Esophagus squamous epithelium (tissue), 5 donors: Measurements from ENCODE around the gene BARX2. TPM values are rescaled to one million over a fixed set of nuclear protein-coding genes. Genes with fewer than 3 reads are reported as not detected.
"Not testable (repeated sequence)": the region's sequence is repeated elsewhere in the genome, so short reads cannot be mapped to it uniquely, and the experiment has no call there.

Experiments used
- DNase-seq: peaks from one replicate; lab custom pipeline; 2025; lab: John Stamatoyannopoulos, UW
- H3K27ac ChIP-seq, 4 donors: fragments of 200-600 bp; sonication (generic); one replicate each; pipeline ENCODE4 v1.5.1; 2016 to 2019; ENCODE audit warnings: mild to moderate bottlenecking in 1 of 4
- H3K27me3 ChIP-seq, 4 donors: fragments of 200-600 bp; sonication (generic); 1 replicate in 3 of 4; 2 replicates in 1 of 4; pipeline versions ENCODE4 v1.5.1 to v1.6.0; 2017 to 2021; ENCODE audit warnings: antibody characterized with exemption in 1 of 4
- H3K36me3 ChIP-seq, 3 donors: fragments of 200-600 bp; sonication (generic); one replicate each; pipeline ENCODE4 v1.5.1; 2016 to 2019
- H3K4me1 ChIP-seq, 3 donors: fragments of 200-600 bp; sonication (generic); one replicate each; pipeline ENCODE4 v1.5.1; 2017 to 2019
- H3K4me3 ChIP-seq, 4 donors: fragments of 200-600 bp; sonication (generic); 1 replicate in 3 of 4; 2 replicates in 1 of 4; pipeline ENCODE4 v1.5.1; 2016 to 2019; ENCODE audit warnings: mild to moderate bottlenecking in 2 of 4, moderate library complexity in 1 of 4
- H3K9me3 ChIP-seq, 3 donors: fragments of 200-600 bp; sonication (generic); one replicate each; pipeline ENCODE4 v1.5.1; 2016 to 2019
- CTCF ChIP-seq, 6 experiments: fragments of 450-650 bp in 4 of 6; fragments of 200-600 bp in 2 of 6; sonication (generic) in 2 of 6; IDR thresholded peaks; one replicate each; pipeline ENCODE4 v1.5.1; 2016 to 2019; ENCODE audit warnings: antibody characterized with exemption in 6 of 6, mild to moderate bottlenecking in 4 of 6, moderate library complexity in 4 of 6
- POLR2A ChIP-seq, 4 donors: fragments of 450-650 bp; IDR thresholded peaks; one replicate each; pipeline ENCODE4 v1.6.1; 2017; ENCODE audit warnings: antibody characterized with exemption in 4 of 4, mild to moderate bottlenecking in 4 of 4, moderate library complexity in 3 of 4
- WGBS, 2 donors: methylation state at CpG; one replicate each; pipeline ENCODE4 v1.1.5; 2018; 5-methylcytosine and 5-hydroxymethylcytosine counted together
- intact Hi-C: fragments of 100-400 bp; cut with DNase I; formaldehyde crosslinking; loops from one replicate; pipeline ENCODE4 v1.15.0; 2022
- total RNA-seq, 4 donors: library from RNA; depleted of rRNA; stranded (reverse); fragments of >200 nt; gene quantifications; one replicate each; pipeline ENCODE4 v1.1.0, GENCODE V29; 2016
- donor health status: DM: yes; HTN: yes; CAD: no.

BARX2 gene
- total RNA-seq, 4 donors from 2014 or later, result 45.2 to 102 (median 57.6) TPM

- no peak overlapping the region for H3K27ac ChIP-seq
- no peaks in the 10 kb centered on the region for H3K9me3 ChIP-seq
- TF ChIP-seq POLR2A (IDR thresholded peaks at IDR 0.05) (no peak), CTCF (IDR thresholded peaks at IDR 0.05) (peak; percentile 55 to 94 (median 84))
- intact Hi-C loops, result loop anchor here (5.0 kb wide), 1 partner anchor 215 kb away; no protein-coding TSS in a partner anchor
- no peak for DNase-seq
- H3K4me3 ChIP-seq, result no peak overlapping the region
- H3K36me3 ChIP-seq, result no peaks in the 10 kb centered on the region
- H3K27me3 ChIP-seq, result no peaks in the 10 kb centered on the region
- 1% methylated on average over 11 of the region's 11 CpGs for WGBS, 2 donors
- H3K4me1 ChIP-seq, result peaks cover 0 to 18% (median 2%) of the 10 kb centered on the region in 3 donors
These were observed 43.8 kb upstream of the BARX2 start for GRCh38 chr11:129331871-129332274.

- no peak overlapping the region for H3K27ac ChIP-seq
- no peaks in the 10 kb centered on the region for H3K36me3 ChIP-seq
- H3K27me3 ChIP-seq, result no peaks in the 10 kb centered on the region
- no peak overlapping the region for H3K4me3 ChIP-seq
- DNase-seq, result no peak
- no peak for TF ChIP-seq POLR2A (IDR thresholded peaks at IDR 0.05)
- peak in 2 of 6 experiments; percentile 9 to 34 for TF ChIP-seq CTCF (IDR thresholded peaks at IDR 0.05)
- intact Hi-C loops, result loop anchor here (5.0 kb wide), 1 partner anchor 217 kb away; no protein-coding TSS in a partner anchor
- H3K9me3 ChIP-seq, result no peaks in the 10 kb centered on the region
- H3K4me1 ChIP-seq, result peaks cover 0 to 17% (median 2%) of the 10 kb centered on the region in 3 donors
These were observed 41.8 kb upstream of the BARX2 start for GRCh38 chr11:129333873-129334272.

- DNase-seq, intact Hi-C loops, H3K4me1 ChIP-seq, H3K9me3 ChIP-seq, H3K27ac ChIP-seq, H3K27me3 ChIP-seq, H3K36me3 ChIP-seq, H3K4me3 ChIP-seq: not testable (repeated sequence)
- 69 to 93% methylated on average over 9 to 19 of the region's 23 CpGs for WGBS, 2 donors
These were observed 31.2 kb upstream of the BARX2 start for GRCh38 chr11:129344301-129344940.

- H3K4me3 ChIP-seq, result no peak overlapping the region
- intact Hi-C loops, result no loop called here
- no peaks in the 10 kb centered on the region for H3K9me3 ChIP-seq
- 88 to 92% methylated on average over 2 of the region's 2 CpGs for WGBS, 2 donors
- DNase-seq, result no peak
- peaks cover 0 to 4% (median 0%) of the 10 kb centered on the region in 4 donors for H3K27me3 ChIP-seq
- H3K27ac ChIP-seq, result no peak overlapping the region
- H3K36me3 ChIP-seq, result no peaks in the 10 kb centered on the region
- no peaks in the 10 kb centered on the region for H3K4me1 ChIP-seq
- no peak for TF ChIP-seq CTCF (IDR thresholded peaks at IDR 0.05)
- no peak for TF ChIP-seq POLR2A (IDR thresholded peaks at IDR 0.05)
These were observed 28.7 kb upstream of the BARX2 start for GRCh38 chr11:129346916-129347315.

- intact Hi-C loops, result no loop called here
- TF ChIP-seq POLR2A (IDR thresholded peaks at IDR 0.05) (no peak), CTCF (IDR thresholded peaks at IDR 0.05) (no peak)
These were observed 26.8 kb upstream of the BARX2 start for GRCh38 chr11:129348813-129349212.

More at GRCh38 chr11:129348813-129349212, 26.8 kb upstream of the BARX2 start:
- Histone ChIP-seq H3K27me3 (peaks cover 0 to 4% (median 0%) of the 10 kb centered on the region in 4 donors), H3K9me3 (no peaks in the 10 kb centered on the region), H3K4me1 (no peaks in the 10 kb centered on the region), H3K36me3 (no peaks in the 10 kb centered on the region), H3K27ac (no peak overlapping the region), H3K4me3 (no peak overlapping the region)
- no peak for DNase-seq
